SU-DHL-6 (cell line): ENCODE data around the gene ATMIN.

Experiments
- H2AFZ ChIP-seq: fragments of 200-600 bp; sonication (generic); 2 replicates; pipeline ENCODE4 v1.6.1; 2014; ENCODE audit warnings: low read depth, mild to moderate bottlenecking, moderate library complexity, mixed read lengths, antibody characterized with exemption, low read length; ENCODE audit not compliant: severe bottlenecking
- H3F3A ChIP-seq: fragments of 200-600 bp; shearing (Covaris generic); 2 replicates; pipeline ENCODE4 v1.6.0; 2016; ENCODE audit warnings: antibody characterized with exemption, mild to moderate bottlenecking; ENCODE audit not compliant: insufficient read depth
- H3K27ac ChIP-seq: fragments of 200-600 bp; sonication (generic); 2 replicates; pipeline ENCODE4 v1.5.1; 2016; ENCODE audit warnings: low read depth, mild to moderate bottlenecking, low read length, moderate library complexity, mixed read lengths
- H3K27me3 ChIP-seq: fragments of 200-600 bp; sonication (generic), shearing (Covaris generic); 2 replicates; pipeline ENCODE4 v1.6.0; 2014; ENCODE audit warnings: mild to moderate bottlenecking, low read length
- H3K36me3 ChIP-seq: fragments of 200-600 bp; sonication (generic); 2 replicates; pipeline ENCODE4 v1.6.1; 2014; ENCODE audit warnings: mild to moderate bottlenecking, low read length, mixed read lengths
- H3K4me2 ChIP-seq: fragments of 300-600, 200-600 bp; shearing (Covaris generic), sonication (generic); 2 replicates; pipeline ENCODE4 v1.6.0; 2014; ENCODE audit warnings: low read length, low read depth, mild to moderate bottlenecking; ENCODE audit not compliant: poor library complexity, severe bottlenecking
- H3K4me3 ChIP-seq: fragments of 200-600 bp; sonication (generic); 2 replicates; pipeline ENCODE4 v1.5.1; 2014; ENCODE audit warnings: antibody characterized with exemption, low read length, mild to moderate bottlenecking, mixed read lengths; ENCODE audit not compliant: insufficient read depth, poor library complexity, severe bottlenecking
- H3K79me2 ChIP-seq: fragments of 200-600 bp; sonication (generic); 2 replicates; pipeline ENCODE4 v1.6.1; 2014; ENCODE audit warnings: mild to moderate bottlenecking, low read length, moderate library complexity; ENCODE audit not compliant: insufficient read depth
- H3K9ac ChIP-seq: fragments of 200-600 bp; sonication (generic); 2 replicates; pipeline ENCODE4 v1.7.0; 2014; ENCODE audit warnings: mild to moderate bottlenecking, low read length
- H3K9me2 ChIP-seq: fragments of 200-600 bp; sonication (generic); replicated peaks from 2 replicates; pipeline ENCODE4 v1.6.1; 2014; ENCODE audit warnings: low read length; ENCODE audit not compliant: insufficient read depth
- H3K9me3 ChIP-seq: fragments of 200-600 bp; sonication (generic); 2 replicates; pipeline ENCODE4 v1.6.1; 2014; ENCODE audit warnings: low read length, mixed read lengths; ENCODE audit not compliant: insufficient read depth
- H4K20me1 ChIP-seq: fragments of 200-600 bp; sonication (generic); 2 replicates; pipeline ENCODE4 v1.6.1; 2014; ENCODE audit warnings: low read depth, mild to moderate bottlenecking, antibody characterized with exemption, low read length, moderate library complexity, mixed read lengths
- EZH2phosphoT487 ChIP-seq: fragments of 200-600 bp; sonication (generic), shearing (Covaris generic); conservative IDR thresholded peaks from 2 replicates; pipeline ENCODE4 v1.6.1; 2018; ENCODE audit warnings: mild to moderate bottlenecking, antibody characterized with exemption, low read length, moderate library complexity, mixed read lengths
- TF ChIP-seq, protein P1 (sequence below): fragments of 200-600 bp; sonication (generic); IDR thresholded peaks from one replicate; pipeline ENCODE4 v1.5.1; 2017; ENCODE audit warnings: antibody characterized with exemption, mild to moderate bottlenecking, low read length, moderate library complexity; ENCODE audit not compliant: insufficient read depth, poor library complexity, severe bottlenecking

Gene ATMIN

DNA sequence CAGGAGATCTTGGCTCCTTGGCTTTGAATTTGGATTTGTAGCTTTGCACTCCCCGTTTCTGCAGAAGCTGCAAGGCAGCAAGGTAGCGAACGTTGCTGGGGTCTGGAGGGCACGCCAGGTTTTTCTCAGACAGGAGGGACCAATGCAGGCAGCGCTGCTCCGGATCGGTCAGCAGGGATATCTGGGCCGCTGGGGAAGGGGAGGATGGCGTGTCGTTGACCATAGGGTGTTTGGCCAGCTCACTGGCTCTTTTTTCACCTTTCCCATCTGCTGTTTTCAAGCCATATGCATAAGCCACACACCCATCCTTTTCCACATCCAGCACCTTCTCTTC, 25.6 kb downstream of the ATMIN start:
- TF ChIP-seq, protein P1, sequence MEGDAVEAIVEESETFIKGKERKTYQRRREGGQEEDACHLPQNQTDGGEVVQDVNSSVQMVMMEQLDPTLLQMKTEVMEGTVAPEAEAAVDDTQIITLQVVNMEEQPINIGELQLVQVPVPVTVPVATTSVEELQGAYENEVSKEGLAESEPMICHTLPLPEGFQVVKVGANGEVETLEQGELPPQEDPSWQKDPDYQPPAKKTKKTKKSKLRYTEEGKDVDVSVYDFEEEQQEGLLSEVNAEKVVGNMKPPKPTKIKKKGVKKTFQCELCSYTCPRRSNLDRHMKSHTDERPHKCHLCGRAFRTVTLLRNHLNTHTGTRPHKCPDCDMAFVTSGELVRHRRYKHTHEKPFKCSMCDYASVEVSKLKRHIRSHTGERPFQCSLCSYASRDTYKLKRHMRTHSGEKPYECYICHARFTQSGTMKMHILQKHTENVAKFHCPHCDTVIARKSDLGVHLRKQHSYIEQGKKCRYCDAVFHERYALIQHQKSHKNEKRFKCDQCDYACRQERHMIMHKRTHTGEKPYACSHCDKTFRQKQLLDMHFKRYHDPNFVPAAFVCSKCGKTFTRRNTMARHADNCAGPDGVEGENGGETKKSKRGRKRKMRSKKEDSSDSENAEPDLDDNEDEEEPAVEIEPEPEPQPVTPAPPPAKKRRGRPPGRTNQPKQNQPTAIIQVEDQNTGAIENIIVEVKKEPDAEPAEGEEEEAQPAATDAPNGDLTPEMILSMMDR = no peak
- no peak for TF ChIP-seq EZH2phosphoT487
- Histone ChIP-seq H4K20me1 (no peaks in the 10 kb centered on the region), H2AFZ (no peak overlapping the region), H3K4me2 (no peak overlapping the region), H3F3A (no peaks in the 10 kb centered on the region), H3K36me3 (no peaks in the 10 kb centered on the region), H3K27me3 (no peaks in the 10 kb centered on the region), H3K4me3 (no peak overlapping the region), H3K9me3 (no peaks in the 10 kb centered on the region), H3K27ac (no peak overlapping the region), H3K79me2 (no peaks in the 10 kb centered on the region), H3K9ac (no peak overlapping the region), H3K9me2 (no peaks in the 10 kb centered on the region)

DNA sequence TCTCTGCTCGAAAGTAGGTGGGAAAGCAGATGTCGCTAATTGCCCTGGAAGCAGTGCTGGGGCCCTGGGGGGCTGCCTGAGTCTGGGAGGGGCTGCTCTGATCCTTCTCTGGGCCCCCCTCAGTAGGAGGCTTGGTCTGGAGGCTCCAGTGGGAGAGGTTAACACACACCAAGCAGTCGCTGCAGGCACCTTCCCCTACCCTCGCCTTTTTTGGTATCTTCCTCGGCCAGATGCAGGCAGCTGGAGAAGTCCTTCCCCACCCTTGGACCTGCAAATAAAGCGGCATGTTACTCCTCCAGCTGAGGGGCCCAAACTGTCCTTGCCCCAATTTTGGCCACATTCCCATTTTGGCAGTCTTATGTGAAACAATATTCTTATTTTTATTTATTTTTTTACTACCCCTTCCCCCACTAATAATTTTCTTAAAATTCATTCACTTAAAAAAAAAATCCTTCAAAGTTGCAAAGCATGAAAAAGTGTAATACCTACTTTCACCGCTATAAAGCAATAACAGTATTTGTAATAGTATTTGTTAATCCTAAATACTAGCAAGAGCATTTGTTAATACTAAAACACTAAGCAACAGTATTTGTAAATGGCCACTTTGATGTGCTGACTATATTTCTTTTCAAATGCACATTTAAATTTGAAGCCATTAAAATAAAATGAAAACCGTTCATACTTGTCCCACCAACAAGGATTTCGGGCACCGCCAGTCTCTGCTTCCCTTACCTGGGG, 26.4 kb downstream of the ATMIN start:
- H3F3A ChIP-seq = no peaks in the 10 kb centered on the region
- no peak overlapping the region for H3K9ac ChIP-seq
- no peaks in the 10 kb centered on the region for H3K36me3 ChIP-seq
- no peak for TF ChIP-seq EZH2phosphoT487
- TF ChIP-seq, protein P1 = no peak
- no peak overlapping the region for H2AFZ ChIP-seq
- H3K79me2 ChIP-seq = no peaks in the 10 kb centered on the region
- H3K27ac ChIP-seq = no peak overlapping the region
- no peak overlapping the region for H3K4me3 ChIP-seq
- H3K9me2 ChIP-seq = no peaks in the 10 kb centered on the region
- no peaks in the 10 kb centered on the region for H3K27me3 ChIP-seq
- H4K20me1 ChIP-seq = no peaks in the 10 kb centered on the region
- no peak overlapping the region for H3K4me2 ChIP-seq
- H3K9me3 ChIP-seq = no peaks in the 10 kb centered on the region

DNA sequence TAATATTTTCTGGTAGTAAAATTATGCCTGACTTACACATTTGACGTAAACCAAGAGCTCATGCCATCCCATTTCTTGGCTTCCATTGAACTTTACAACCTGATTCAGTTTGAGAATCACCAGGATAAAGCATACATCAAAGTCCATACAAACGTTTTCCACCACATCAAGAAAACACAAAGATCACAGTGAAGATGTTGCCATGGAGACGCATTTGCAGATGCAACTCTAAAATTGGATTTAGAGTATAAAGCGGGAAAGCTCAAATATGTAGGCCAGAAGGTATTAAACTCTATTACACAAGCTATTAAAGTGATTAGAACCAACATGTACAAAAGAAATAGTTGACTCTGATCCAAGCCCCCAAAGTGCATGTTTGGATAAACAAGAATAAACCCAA, 31.0 kb downstream of the ATMIN start:
- no peak overlapping the region for H3K4me2 ChIP-seq
- H3K27me3 ChIP-seq = no peaks in the 10 kb centered on the region
- H3K9me2 ChIP-seq = no peaks in the 10 kb centered on the region
- no peaks in the 10 kb centered on the region for H3K9me3 ChIP-seq
- H3K36me3 ChIP-seq = no peaks in the 10 kb centered on the region
- TF ChIP-seq, protein P1 = no peak
- TF ChIP-seq EZH2phosphoT487 = no peak
- H3K9ac ChIP-seq = no peak overlapping the region
- no peak overlapping the region for H2AFZ ChIP-seq
- no peaks in the 10 kb centered on the region for H4K20me1 ChIP-seq
- no peaks in the 10 kb centered on the region for H3K79me2 ChIP-seq
- H3F3A ChIP-seq = no peaks in the 10 kb centered on the region
- no peak overlapping the region for H3K27ac ChIP-seq
- no peak overlapping the region for H3K4me3 ChIP-seq
